Measurements from ENCODE around the gene PTPRM. TPM values are rescaled to one million over a fixed set of nuclear protein-coding genes. Genes with fewer than 3 reads are reported as not detected.

The PTPRM gene
- total RNA-seq, 1 experiment from 2014 or later: 6.2 TPM

GRCh38 chr18:7592305-7593071 is 25.4 kb downstream of the PTPRM start:
- Histone ChIP-seq H3K9me3 (ENCODE audit: control insufficient read depth, low read depth, low read length) (no peaks in the 10 kb centered on the region), H3K56ac (ENCODE audit: insufficient read length, low read depth, low read length) (no peak overlapping the region), H3K9ac (ENCODE audit: extremely low read depth, insufficient read length, low read length) (no peak overlapping the region), H3K18ac (ENCODE audit: insufficient read length, low read depth, low read length) (no peak overlapping the region), H3T11ph (ENCODE audit: low read length) (no peak overlapping the region), H2BK20ac (ENCODE audit: low read depth, low read length, poor library complexity, severe bottlenecking) (no peak overlapping the region), H3K23me2 (ENCODE audit: insufficient read length, low read depth, low read length, poor library complexity, severe bottlenecking) (no peaks in the 10 kb centered on the region), H3K4ac (ENCODE audit: low read depth, low read length) (no peak overlapping the region), H3K79me1 (ENCODE audit: insufficient read depth, low read depth, low read length, poor library complexity, severe bottlenecking) (no peaks in the 10 kb centered on the region), H2AK5ac (ENCODE audit: insufficient read length, low read length) (no peak overlapping the region), H3K79me2 (ENCODE audit: insufficient read depth, low read length) (no peaks in the 10 kb centered on the region), H4K20me1 (ENCODE audit: control insufficient read depth, insufficient read depth, insufficient read length) (no peaks in the 10 kb centered on the region), H2AFZ (ENCODE audit: low read length) (no peak overlapping the region), H4K8ac (replicated peaks; ENCODE audit: insufficient read length, low read depth, low read length) (no peak overlapping the region), H3K4me2 (ENCODE audit: insufficient read depth, insufficient read length, low read length) (no peak overlapping the region), H4K5ac (ENCODE audit: insufficient read length, low read depth, low read length) (no peak overlapping the region), H3K23ac (ENCODE audit: insufficient read length, low read depth, low read length) (no peak overlapping the region), H3K14ac (ENCODE audit: insufficient read depth, low read length) (no peak overlapping the region), H2BK12ac (ENCODE audit: insufficient read length, low read depth, low read length) (no peak overlapping the region), H3K4me1 (ENCODE audit: insufficient read depth, low read length) (no peaks in the 10 kb centered on the region), H4K91ac (ENCODE audit: insufficient read length, low read depth, low read length) (no peak overlapping the region), H2BK15ac (ENCODE audit: low read depth, low read length) (no peak overlapping the region), H3K27me3 (ENCODE audit: insufficient read depth, low read length) (no peaks in the 10 kb centered on the region), H2BK120ac (ENCODE audit: low read depth, low read length, poor library complexity, severe bottlenecking) (no peak overlapping the region), H2BK5ac (ENCODE audit: insufficient read length, low read length) (no peak overlapping the region), H3K27ac (ENCODE audit: insufficient read length, low read depth, low read length) (no peak overlapping the region)
- H3K27me3 Mint-ChIP-seq (ENCODE audit: low read depth): no peaks in the 10 kb centered on the region
- TF ChIP-seq CTCF (conservative IDR thresholded peaks at IDR 0.05): peak; percentile 63
- H3K9me3 Mint-ChIP-seq: no peaks in the 10 kb centered on the region
- peak; percentile 60 for DNase-seq
- no CpG with 5 or more reads among the region's 4 CpGs for WGBS (ENCODE audit: extremely low coverage, insufficient read length, low lambda C conversion rate)
- H3K4me1 Mint-ChIP-seq: peaks cover 4 to 15% of the 10 kb centered on the region in 2 experiments; a peak in 3 of 4 replicates
- H3K4me3 Mint-ChIP-seq: no peak overlapping the region
- H3K27ac Mint-ChIP-seq: no peak overlapping the region
- no peaks in the 10 kb centered on the region for H3K36me3 Mint-ChIP-seq (ENCODE audit: insufficient read depth in 1 of 3, low read depth in 3 of 3)
